Measurements from ENCODE around the gene ZP1.
A peak's percentile ranks its signal among the peaks of the same experiment; 100 is the strongest.

The ZP1 gene

GRCh38 chr11:60900673-60901404, 33.5 kb downstream of the ZP1 start:
- no peak overlapping the region for H3K4me3 ChIP-seq (ENCODE audit: low read length)
- peaks cover 11% of the 10 kb centered on the region for H4K20me1 ChIP-seq (ENCODE audit: control insufficient read depth, insufficient read depth, low read depth, low read length)
- H3K9me3 ChIP-seq (ENCODE audit: control insufficient read depth, insufficient read depth, low read length), result no peaks in the 10 kb centered on the region
- peaks cover 100% of the 10 kb centered on the region for H3K36me3 ChIP-seq (ENCODE audit: control insufficient read depth, low read length)
- no peak overlapping the region for H3K4me2 ChIP-seq (ENCODE audit: low read length)
- H3K79me2 ChIP-seq (ENCODE audit: control insufficient read depth, low read length), result peaks cover 46% of the 10 kb centered on the region
- H3K27me3 ChIP-seq (ENCODE audit: control insufficient read depth, low read length), result no peaks in the 10 kb centered on the region
- H3K9me2 ChIP-seq (replicated peaks; ENCODE audit: control insufficient read depth, low read length), result no peaks in the 10 kb centered on the region
- TF ChIP-seq EZH2phosphoT487 (IDR thresholded peaks at IDR 0.05; ENCODE audit: borderline replicate concordance, low read length) (no peak), CTCF (IDR thresholded peaks at IDR 0.05; ENCODE audit: low read depth, low read length, poor library complexity, severe bottlenecking) (no peak)
- H3K27ac ChIP-seq (ENCODE audit: low read depth, low read length), result no peak overlapping the region
- H3K4me1 ChIP-seq (ENCODE audit: control insufficient read depth, low read length), result peaks cover 17% of the 10 kb centered on the region
- peaks cover 18% of the 10 kb centered on the region for H3F3A ChIP-seq (ENCODE audit: control insufficient read depth, insufficient read depth)

GRCh38 chr11:60902625-60903024, 35.3 kb downstream of the ZP1 start:
- Histone ChIP-seq H3K9me2 (replicated peaks; ENCODE audit: control insufficient read depth, low read length) (no peaks in the 10 kb centered on the region), H3F3A (ENCODE audit: control insufficient read depth, insufficient read depth) (peaks cover 18% of the 10 kb centered on the region), H3K4me1 (ENCODE audit: control insufficient read depth, low read length) (peaks cover 26% of the 10 kb centered on the region), H3K4me2 (ENCODE audit: low read length) (no peak overlapping the region), H3K27ac (ENCODE audit: low read depth, low read length) (no peak overlapping the region), H4K20me1 (ENCODE audit: control insufficient read depth, insufficient read depth, low read depth, low read length) (peaks cover 11% of the 10 kb centered on the region), H3K4me3 (ENCODE audit: low read length) (no peak overlapping the region), H3K36me3 (ENCODE audit: control insufficient read depth, low read length) (peaks cover 87% of the 10 kb centered on the region), H3K27me3 (ENCODE audit: control insufficient read depth, low read length) (no peaks in the 10 kb centered on the region), H3K9me3 (ENCODE audit: control insufficient read depth, insufficient read depth, low read length) (no peaks in the 10 kb centered on the region), H3K79me2 (ENCODE audit: control insufficient read depth, low read length) (peaks cover 51% of the 10 kb centered on the region)
- TF ChIP-seq CTCF (IDR thresholded peaks at IDR 0.05; ENCODE audit: low read depth, low read length, poor library complexity, severe bottlenecking), result no peak

GRCh38 chr11:60905047-60905446, 37.7 kb downstream of the ZP1 start:
- Histone ChIP-seq H4K20me1 (ENCODE audit: control insufficient read depth, insufficient read depth, low read depth, low read length) (peaks cover 11% of the 10 kb centered on the region), H3K36me3 (ENCODE audit: control insufficient read depth, low read length) (peaks cover 62% of the 10 kb centered on the region), H3K9me2 (replicated peaks; ENCODE audit: control insufficient read depth, low read length) (no peaks in the 10 kb centered on the region), H3K27ac (ENCODE audit: low read depth, low read length) (peak overlapping the region; percentile 89), H3K79me2 (ENCODE audit: control insufficient read depth, low read length) (peaks cover 42% of the 10 kb centered on the region), H3F3A (ENCODE audit: control insufficient read depth, insufficient read depth) (peaks cover 13% of the 10 kb centered on the region), H3K4me2 (ENCODE audit: low read length) (peak overlapping the region; percentile 91), H3K27me3 (ENCODE audit: control insufficient read depth, low read length) (no peaks in the 10 kb centered on the region), H3K4me3 (ENCODE audit: low read length) (peak overlapping the region; percentile 86), H3K9me3 (ENCODE audit: control insufficient read depth, insufficient read depth, low read length) (peaks cover 5% of the 10 kb centered on the region), H3K4me1 (ENCODE audit: control insufficient read depth, low read length) (peaks cover 29% of the 10 kb centered on the region)
- TF ChIP-seq EZH2phosphoT487 (IDR thresholded peaks at IDR 0.05; ENCODE audit: borderline replicate concordance, low read length), result no peak
- TF ChIP-seq CTCF (IDR thresholded peaks at IDR 0.05; ENCODE audit: low read depth, low read length, poor library complexity, severe bottlenecking), result no peak

Measured in DOHH2 (cell line).